ENCODE measurements around the gene RGS19.

- no peak for TF ChIP-seq BHLHE40 (IDR thresholded peaks at IDR 0.05; ENCODE audit: borderline replicate concordance)
- no peak for TF ChIP-seq FOXM1 (IDR thresholded peaks at IDR 0.05; ENCODE audit: borderline replicate concordance)
- TF ChIP-seq LEF1 (IDR thresholded peaks at IDR 0.05; ENCODE audit: borderline replicate concordance) = no peak
- TF ChIP-seq FOXK2 (IDR thresholded peaks at IDR 0.05) = no peak
- TF ChIP-seq ZNF384 (IDR thresholded peaks at IDR 0.05) = no peak
Measured at GRCh38 chr20:64052987-64053840, 26.1 kb downstream of the RGS19 start.

All from HEK293T (cell line).